CMK (cell line): ENCODE data around the gene ADCYAP1R1.

ENCODE experiments used
- DNase-seq: peaks from one replicate; pipeline ENCODE4 v3.0.0-alpha.2; 2010; ENCODE audit warnings: low read depth

ADCYAP1R1 gene

DNA sequence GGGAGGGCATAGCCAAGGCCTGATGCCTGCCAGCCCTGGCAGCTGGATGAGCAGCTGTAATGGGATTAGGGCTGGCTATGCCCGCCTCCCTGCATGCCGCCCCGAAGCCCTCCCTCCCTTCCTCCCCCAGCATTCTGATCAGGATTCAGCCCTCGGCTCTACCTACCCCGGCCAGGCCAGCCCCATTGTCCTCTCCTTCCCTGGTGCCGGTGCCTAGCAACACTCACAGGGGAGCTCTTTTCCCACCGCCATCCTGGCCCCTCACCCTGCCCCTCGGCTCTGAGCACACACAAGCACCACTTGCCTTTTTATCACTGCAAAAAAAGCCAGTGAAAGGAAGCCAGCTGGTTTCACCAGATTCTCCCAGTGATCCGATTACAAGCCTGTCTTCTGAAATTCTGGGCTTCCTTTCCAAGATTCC, 9.0 kb upstream of the ADCYAP1R1 start:
- no peak for DNase-seq

GRCh38 chr7:31044529-31044928, 7.6 kb upstream of the ADCYAP1R1 start:
- DNase-seq, result no peak

DNA sequence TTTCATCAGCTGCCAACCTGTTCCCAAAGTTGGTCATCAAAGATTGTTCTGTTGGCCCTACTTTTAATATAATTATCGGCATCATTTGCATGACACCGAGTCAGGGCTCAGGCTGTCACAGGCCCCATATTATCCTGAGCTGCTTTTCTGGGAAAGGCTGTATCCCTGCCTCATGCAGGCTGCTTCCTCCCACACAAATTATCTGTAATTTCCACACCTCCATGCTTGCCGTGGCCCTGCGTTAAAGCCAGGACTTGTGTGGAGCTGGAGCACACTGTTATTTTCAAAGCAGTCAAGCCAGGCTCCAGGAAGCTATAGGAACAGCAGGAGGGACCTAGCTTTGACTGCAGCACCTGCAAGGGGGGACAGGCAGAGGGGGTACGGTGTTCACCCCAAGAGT, 5.4 kb upstream of the ADCYAP1R1 start:
- no peak for DNase-seq

GRCh38 chr7:31047313-31048146, 4.6 kb upstream of the ADCYAP1R1 start:
- no peak for DNase-seq

GRCh38 chr7:31049005-31049765, 2.9 kb upstream of the ADCYAP1R1 start:
- no peak for DNase-seq

GRCh38 chr7:31052487-31052840, 356 bp downstream of the ADCYAP1R1 start:
- DNase-seq, result no peak

DNA sequence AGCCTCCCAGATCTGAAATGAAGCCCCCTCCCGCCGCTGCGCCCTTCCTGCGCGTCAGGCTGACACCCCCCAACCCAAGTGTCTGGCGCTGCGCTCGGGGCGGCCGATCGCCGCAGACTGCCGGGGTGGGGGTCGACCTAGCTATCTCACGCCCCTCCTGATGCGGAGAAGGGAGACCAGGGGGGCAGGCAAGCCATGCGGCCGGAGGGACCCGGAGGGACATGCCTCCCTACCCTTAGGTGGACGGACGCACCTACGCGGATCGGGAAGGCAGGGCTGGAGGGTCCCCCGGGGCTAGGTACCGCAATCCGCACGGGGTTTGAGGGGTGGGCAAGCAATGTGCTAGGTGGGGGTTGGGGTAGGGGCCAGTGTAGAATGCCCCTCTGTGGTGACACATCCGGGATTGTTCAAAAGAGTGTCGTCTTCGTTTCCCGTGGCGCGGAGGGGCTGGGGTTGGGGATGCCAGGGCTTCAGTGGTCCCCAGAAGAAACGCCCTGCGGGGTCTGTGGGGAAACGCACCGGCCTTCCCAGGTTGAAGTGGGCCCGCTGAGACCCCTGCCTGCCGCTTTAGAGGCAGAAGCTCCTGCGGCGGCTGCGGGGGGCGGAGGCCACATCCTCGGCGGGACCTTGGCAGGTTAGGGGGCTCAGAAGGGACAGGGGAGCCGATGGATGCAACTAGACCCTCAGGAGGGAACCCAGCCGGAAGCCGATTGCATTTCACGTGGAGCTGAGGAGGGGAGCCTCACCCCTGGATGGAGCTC, 913 bp downstream of the ADCYAP1R1 start:
- DNase-seq, result no peak

GRCh38 chr7:31053986-31054385, 1.9 kb downstream of the ADCYAP1R1 start:
- DNase-seq, result no peak

DNA sequence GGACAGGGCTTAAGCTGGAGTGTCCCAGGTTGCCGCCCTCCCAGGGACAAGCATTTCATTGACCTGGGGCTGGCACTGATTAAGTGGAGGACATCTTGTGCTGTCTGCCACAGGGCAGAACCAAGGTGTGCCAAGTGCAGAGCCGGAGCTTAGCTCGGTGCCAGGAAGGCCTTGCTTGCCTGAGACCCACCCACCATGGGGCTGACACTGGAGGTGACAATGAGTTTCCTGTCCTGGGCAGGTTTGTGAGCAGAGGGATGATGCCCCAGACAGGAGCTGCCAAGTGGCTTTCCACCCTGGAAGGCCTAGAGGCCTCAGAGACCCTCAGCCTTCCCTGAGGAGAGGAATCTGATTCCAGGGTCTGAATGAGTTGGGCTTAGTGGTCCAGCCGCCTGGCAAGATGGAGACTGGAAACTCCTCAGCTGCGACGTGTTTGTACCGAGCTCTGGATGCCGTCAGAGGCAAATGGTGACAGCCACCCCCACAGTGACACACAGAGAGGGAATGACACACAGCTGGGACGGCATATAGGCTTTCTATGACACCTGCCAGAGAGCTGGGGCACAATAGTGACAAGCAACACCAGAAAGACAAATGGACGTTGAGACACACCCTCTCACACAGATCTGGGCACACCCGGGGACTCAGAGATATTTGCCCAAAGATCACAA, 2.6 kb downstream of the ADCYAP1R1 start:
- DNase-seq, result no peak

DNA sequence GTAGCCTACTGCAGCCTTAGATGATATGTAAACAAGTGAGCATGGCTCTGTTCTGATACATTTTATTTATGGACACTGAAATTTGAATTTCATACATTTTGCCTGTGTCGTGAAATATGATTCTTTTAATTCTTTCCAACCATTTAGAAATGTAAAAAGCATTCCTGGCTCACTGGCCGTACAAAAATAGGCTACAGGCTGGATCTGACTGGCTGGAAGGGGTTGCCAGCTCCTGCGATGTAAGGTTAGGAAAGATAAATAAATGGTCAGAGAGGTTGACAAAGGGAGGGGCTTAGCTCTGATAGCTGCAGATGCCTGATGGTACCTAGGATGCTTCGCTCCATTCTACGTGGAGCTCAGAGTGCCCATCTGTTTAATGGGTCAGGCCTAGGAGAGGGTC, 3.4 kb downstream of the ADCYAP1R1 start:
- DNase-seq, result no peak

DNA sequence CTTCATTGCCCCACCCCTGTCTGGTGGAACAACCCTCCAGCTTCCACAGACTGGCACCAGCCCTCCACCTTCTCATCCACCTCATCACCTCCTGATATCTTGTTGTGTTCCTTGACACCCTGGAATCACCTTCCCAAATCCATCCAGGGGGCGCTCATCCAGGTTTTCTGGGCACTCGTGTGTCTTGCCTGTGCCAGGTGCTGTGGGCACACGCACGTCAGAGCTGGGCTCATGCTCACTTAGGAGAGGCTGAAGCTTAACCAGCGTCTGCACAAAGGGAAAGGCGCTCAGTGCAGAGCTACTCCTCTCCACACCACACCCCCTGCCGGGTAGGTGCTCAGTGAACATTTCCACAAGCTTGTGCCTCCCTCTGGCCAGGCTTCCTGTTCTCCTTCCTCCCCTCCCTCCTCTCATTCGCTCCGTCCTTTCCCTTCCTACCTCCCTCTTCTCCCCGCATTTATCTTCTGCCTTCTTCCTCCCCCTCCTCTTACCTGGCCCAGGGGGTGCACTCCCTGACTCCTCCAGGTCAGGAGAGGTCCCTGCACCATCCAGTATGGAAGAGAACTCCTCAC, 4.8 kb downstream of the ADCYAP1R1 start:
- DNase-seq, result no peak

DNA sequence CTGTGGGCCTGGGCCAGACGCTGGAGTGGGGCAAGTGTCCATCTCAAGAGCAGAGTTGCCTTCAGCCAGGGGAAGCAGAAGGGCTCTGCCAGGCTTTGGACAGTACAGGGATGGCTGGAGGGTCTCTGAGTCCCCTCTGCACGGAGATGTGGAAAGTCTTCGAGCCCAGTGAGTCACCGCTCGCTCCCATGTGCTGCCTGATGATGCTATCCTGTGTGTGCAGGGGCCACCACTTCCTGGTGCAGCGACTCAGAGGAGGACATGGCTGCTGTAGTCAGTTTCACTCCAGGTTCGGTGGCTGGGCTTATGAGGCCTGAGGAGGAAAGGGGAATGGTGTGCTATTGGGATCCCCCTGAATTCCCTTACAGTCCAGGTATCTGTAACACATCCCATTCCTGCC, 6.0 kb downstream of the ADCYAP1R1 start:
- DNase-seq, result no peak

DNA sequence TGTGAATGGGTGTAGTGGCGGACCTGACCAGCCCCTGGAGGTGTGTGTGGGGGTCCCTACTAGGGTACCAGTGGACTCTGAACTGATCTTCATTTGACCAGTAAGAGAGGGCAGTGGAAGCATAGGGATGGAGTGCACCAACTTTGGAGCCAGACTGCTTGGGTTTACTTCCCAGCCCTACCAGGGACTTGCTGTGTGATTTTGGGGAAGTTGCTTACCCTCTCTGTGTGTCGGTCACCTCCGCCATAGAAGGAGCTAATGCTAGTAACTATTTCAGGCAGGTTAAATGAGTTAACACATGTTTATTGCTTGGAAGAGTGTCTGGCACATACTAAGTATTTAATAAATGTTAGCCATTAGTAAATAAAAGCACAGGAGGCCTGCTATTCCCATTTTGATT, 6.6 kb downstream of the ADCYAP1R1 start:
- no peak for DNase-seq

GRCh38 chr7:31059551-31059950, 7.4 kb downstream of the ADCYAP1R1 start:
- DNase-seq, result no peak

DNA sequence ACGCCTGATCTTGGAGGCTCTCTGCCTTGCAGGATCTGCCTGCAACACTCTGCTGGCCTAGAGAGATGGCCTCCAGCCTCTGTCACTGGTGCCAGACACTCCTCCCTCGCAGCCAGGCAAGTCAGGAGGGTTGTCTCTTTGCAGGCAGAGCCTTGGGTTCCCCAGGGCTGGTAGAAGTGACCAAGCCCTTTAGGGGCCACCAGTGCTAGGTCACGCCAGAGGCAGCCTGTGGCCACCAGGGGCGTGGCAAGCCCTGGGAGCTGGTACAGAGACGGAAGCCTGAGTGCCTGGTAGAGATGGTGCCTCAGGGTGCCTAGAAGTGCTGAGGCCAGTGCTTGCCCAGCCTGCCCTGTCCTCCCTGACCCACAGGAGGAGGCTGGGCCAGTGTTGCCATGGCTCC, 9.1 kb downstream of the ADCYAP1R1 start:
- no peak for DNase-seq

- DNase-seq, result no peak
Observed at GRCh38 chr7:31062746-31063435, 10.8 kb downstream of the ADCYAP1R1 start.

DNA sequence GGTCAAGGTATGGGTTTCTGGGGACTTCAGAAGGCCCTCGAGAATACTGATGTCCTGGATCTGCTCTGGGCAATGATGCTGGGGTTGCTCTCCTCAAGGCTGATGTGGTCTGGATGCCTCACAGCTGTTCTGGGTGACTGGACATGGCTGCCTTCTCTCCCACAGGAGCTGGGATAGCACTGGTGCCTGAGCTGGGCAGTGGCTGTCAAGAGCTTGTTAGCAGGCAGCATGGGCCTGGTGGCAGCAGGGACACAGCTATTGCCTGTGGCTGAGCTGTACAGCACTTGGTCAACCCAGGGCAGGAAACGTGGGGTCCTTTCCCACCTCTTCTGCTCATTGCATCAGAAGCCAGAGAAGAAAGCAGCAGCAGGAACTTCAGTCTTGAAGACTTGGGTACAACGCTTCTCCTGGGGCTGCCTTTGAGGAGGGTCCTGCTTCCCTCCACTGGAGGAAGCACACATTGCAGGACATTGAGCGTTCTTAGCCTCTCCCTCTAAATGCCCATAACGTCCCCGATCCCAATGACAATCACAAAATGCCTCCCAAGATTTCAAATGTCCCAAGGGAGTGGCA, 13.0 kb downstream of the ADCYAP1R1 start:
- DNase-seq, result no peak

- DNase-seq, result no peak
Observed at GRCh38 chr7:31065840-31066239, 13.7 kb downstream of the ADCYAP1R1 start.

DNA sequence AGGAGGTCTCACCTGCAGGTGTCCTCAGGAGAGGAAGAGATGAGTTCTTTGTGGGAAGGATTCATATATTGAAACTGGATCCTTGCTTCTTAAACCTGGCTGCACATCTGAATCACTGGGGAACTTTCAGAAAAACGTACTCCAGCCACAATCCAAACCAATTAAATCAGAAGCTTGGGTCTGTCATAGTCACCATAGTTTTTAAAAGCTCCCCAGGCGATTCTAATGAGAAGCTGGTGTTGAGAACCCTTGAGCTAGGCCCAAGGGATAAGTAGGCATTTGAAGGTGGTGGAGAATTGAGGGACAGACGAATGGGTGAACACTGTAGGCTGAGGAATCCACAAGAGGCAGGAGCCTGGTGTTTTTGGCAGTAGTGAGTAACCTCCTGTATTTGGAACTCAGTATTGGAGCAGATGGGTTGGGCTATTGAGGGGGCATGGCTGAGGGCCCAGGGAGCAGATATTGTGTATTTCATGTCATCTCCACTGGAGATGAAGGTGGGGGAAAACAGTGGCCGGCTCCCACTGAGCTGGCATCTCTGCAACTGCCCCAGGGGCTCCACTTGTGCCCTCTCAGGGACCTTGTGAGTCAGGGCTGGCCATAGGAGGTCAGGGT, 14.5 kb downstream of the ADCYAP1R1 start:
- DNase-seq, result no peak

DNA sequence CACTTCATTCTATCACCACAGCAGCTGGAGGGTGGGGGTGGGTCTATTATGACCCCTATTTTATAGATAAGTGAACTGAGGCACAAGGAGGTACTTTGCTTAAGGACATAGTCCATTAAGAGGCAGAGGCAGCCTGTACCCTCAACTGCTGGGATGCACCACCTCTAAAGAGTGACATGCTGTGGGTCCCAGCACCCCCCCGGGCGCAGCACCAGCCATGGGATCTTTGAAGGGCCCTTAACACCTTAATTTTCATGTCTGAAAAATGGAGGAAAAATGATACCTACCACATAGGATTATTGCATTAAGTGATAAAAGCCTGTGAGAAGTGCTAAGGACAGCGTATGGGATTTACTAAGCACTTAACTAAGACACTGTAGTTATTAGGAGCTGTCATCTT, 15.4 kb downstream of the ADCYAP1R1 start:
- DNase-seq, result no peak
